Measurements from ENCODE around the gene PCED1B.

DNA sequence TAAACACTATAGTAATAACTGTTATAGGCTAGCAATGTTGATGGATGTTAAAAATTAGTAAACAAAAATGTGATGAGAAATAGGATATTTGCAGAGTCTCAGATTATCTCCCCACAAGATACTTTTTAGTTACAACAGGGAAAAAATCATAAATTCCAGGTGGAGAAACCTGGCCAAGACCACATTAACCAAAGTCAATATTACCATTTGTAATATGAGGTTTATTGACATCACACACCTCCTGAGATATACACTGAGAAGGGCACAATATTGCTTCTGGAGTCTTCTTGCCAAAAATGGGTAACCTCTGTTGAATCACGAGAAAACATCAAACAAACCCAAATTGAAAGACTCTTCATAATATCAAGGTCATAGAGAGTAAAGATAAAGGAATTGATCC is 72.7 kb downstream of the PCED1B start:
- TF ChIP-seq POLR2A (IDR thresholded peaks at IDR 0.05) (no peak), POLR2AphosphoS5 (IDR thresholded peaks at IDR 0.05; ENCODE audit: insufficient read depth in 1 of 2, low read depth in 1 of 2) (no peak)
- TF ChIP-seq, protein P1, sequence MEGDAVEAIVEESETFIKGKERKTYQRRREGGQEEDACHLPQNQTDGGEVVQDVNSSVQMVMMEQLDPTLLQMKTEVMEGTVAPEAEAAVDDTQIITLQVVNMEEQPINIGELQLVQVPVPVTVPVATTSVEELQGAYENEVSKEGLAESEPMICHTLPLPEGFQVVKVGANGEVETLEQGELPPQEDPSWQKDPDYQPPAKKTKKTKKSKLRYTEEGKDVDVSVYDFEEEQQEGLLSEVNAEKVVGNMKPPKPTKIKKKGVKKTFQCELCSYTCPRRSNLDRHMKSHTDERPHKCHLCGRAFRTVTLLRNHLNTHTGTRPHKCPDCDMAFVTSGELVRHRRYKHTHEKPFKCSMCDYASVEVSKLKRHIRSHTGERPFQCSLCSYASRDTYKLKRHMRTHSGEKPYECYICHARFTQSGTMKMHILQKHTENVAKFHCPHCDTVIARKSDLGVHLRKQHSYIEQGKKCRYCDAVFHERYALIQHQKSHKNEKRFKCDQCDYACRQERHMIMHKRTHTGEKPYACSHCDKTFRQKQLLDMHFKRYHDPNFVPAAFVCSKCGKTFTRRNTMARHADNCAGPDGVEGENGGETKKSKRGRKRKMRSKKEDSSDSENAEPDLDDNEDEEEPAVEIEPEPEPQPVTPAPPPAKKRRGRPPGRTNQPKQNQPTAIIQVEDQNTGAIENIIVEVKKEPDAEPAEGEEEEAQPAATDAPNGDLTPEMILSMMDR (IDR thresholded peaks at IDR 0.05): no peak
